CD4-positive, alpha-beta T cell treated with Interleukin-17A for 4 hours (primary cell): ENCODE data around the gene PPP1CA.

ENCODE experiments used
- DNase-seq: peaks from one replicate; pipeline ENCODE4 v3.0.0-alpha.2; 2020; ENCODE audit warnings: mixed read lengths

The PPP1CA gene

GRCh38 chr11:67349457-67349856, 52.2 kb downstream of the PPP1CA start:
- no peak for DNase-seq

- DNase-seq: no peak
Measured at GRCh38 chr11:67349036-67349435, 52.6 kb downstream of the PPP1CA start.
